Lung (tissue), 12 donors: Measurements from ENCODE around the gene C10orf53. TPM values are rescaled to one million over a fixed set of nuclear protein-coding genes. Genes with fewer than 3 reads are reported as not detected.

Source experiments
- ATAC-seq: fragments of 200-7000 bp; cut with Tn5 transposase; one replicate; pipeline ENCODE4 v1.9.1; 2020; ENCODE audit warnings: moderate number of reproducible peaks; ENCODE audit not compliant: insufficient read depth, low FRiP score
- DNase-seq, 3 donors: peaks; one replicate each; pipeline ENCODE4 v3.0.0-alpha.2; 2013 to 2017
- H3K27ac ChIP-seq, 2 donors: one replicate each; pipeline ENCODE4 v1.5.1; 2013; ENCODE audit warnings: mild to moderate bottlenecking in 2 of 2, moderate library complexity in 2 of 2, control low read depth in 1 of 2, inconsistent platforms in 1 of 2, low read depth in 1 of 2, low read length in 1 of 2
- H3K27me3 ChIP-seq, 3 donors: one replicate each; pipeline ENCODE4 v1.5.1; 2013; ENCODE audit warnings: low read length in 2 of 3; ENCODE audit not compliant: control insufficient read depth in 3 of 3, insufficient read depth in 3 of 3
- H3K36me3 ChIP-seq, 4 donors: one replicate each; pipeline ENCODE4 v1.5.1; 2013; ENCODE audit warnings: low read length in 4 of 4, mild to moderate bottlenecking in 1 of 4, moderate library complexity in 1 of 4; ENCODE audit not compliant: control insufficient read depth in 4 of 4, insufficient read depth in 4 of 4
- H3K4me1 ChIP-seq, 5 donors: one replicate each; pipeline ENCODE4 v1.5.1; 2013; ENCODE audit warnings: low read length in 5 of 5, mild to moderate bottlenecking in 2 of 5, moderate library complexity in 1 of 5; ENCODE audit not compliant: control insufficient read depth in 5 of 5, insufficient read depth in 5 of 5
- H3K4me3 ChIP-seq: one replicate; pipeline ENCODE4 v1.5.1; 2013; ENCODE audit warnings: mild to moderate bottlenecking, control low read depth, moderate library complexity
- H3K9ac ChIP-seq, 2 donors: one replicate each; pipeline ENCODE4 v1.5.1; 2013; ENCODE audit warnings: low read length in 2 of 2, control low read depth in 1 of 2; ENCODE audit not compliant: insufficient read depth in 1 of 2
- H3K9me3 ChIP-seq, 4 donors: one replicate each; pipeline ENCODE4 v1.5.1; 2013; ENCODE audit warnings: low read length in 3 of 4, mild to moderate bottlenecking in 1 of 4, moderate library complexity in 1 of 4; ENCODE audit not compliant: control insufficient read depth in 4 of 4, insufficient read depth in 3 of 4
- CTCF ChIP-seq: IDR thresholded peaks from 2 replicates; pipeline ENCODE4 v1.5.1; 2012; ENCODE audit warnings: mild to moderate bottlenecking; ENCODE audit errors: control extremely low read depth, extremely low read depth
- WGBS, 2 donors: extraction: QIAGEN DNeasy Blood & Tissue Kit; methylation state at CpG; one replicate each; pipeline ENCODE4 v1.1.7; 2013; 5-methylcytosine and 5-hydroxymethylcytosine counted together
- polyA plus RNA-seq, 2 donors: library from polyadenylated mRNA; stranded (reverse); fragments of 200-250 nt; gene quantifications; one replicate each; pipeline ENCODE4 v1.2.1, GENCODE V29; 2013
- total RNA-seq, 2 donors: library from RNA; depleted of rRNA in 1 of 2; stranded (reverse); fragments of >200 nt in 1 of 2; gene quantifications; one replicate each; pipeline ENCODE4 v1.2.1, GENCODE V29; 2014 to 2021
- donor health status: control.
- donor health status: control.
- donor health status: Bipolar disorder and iron deficiency.
- donor health status: healthy.
- donor health status: DM: yes; HTN: yes; CAD: no.

C10orf53 gene
- total and polyA plus RNA-seq, 4 donors, result 0.09 to 0.11 TPM; not detected in 2

- TF ChIP-seq CTCF, result no peak
- ATAC-seq, result no peak
- no peak for DNase-seq
- H3K4me3 ChIP-seq, result no peak overlapping the region
- no peak overlapping the region for H3K27ac ChIP-seq
- peaks cover 0 to 60% (median 42%) of the 10 kb centered on the region in 3 donors for H3K27me3 ChIP-seq
- H3K36me3 ChIP-seq, result no peaks in the 10 kb centered on the region
- no peak overlapping the region for H3K9ac ChIP-seq
- H3K9me3 ChIP-seq, result peaks cover 0 to 19% (median 4%) of the 10 kb centered on the region in 4 donors
- no peaks in the 10 kb centered on the region for H3K4me1 ChIP-seq
- 12 to 17% methylated on average over 12 of the region's 12 CpGs for WGBS, 2 donors
Measured at GRCh38 chr10:49689882-49690510, 10.5 kb downstream of the C10orf53 start.

GRCh38 chr10:49690698-49691356 lies 11.4 kb downstream of the C10orf53 start:
- Histone ChIP-seq H3K27ac (no peak overlapping the region), H3K4me3 (no peak overlapping the region), H3K27me3 (peaks cover 0 to 60% (median 42%) of the 10 kb centered on the region in 3 donors), H3K4me1 (no peaks in the 10 kb centered on the region), H3K36me3 (no peaks in the 10 kb centered on the region), H3K9me3 (peaks cover 0 to 19% (median 4%) of the 10 kb centered on the region in 4 donors), H3K9ac (no peak overlapping the region)
- no peak for TF ChIP-seq CTCF
- WGBS, 2 donors, result 9 to 10% methylated on average over 12 of the region's 12 CpGs
- DNase-seq (no peak), ATAC-seq (no peak)

GRCh38 chr10:49691588-49691987 lies 12.1 kb downstream of the C10orf53 start:
- WGBS, 2 donors, result 37 to 44% methylated on average over 9 of the region's 9 CpGs
- no peak for DNase-seq
- H3K27me3 ChIP-seq, result peaks cover 0 to 60% (median 42%) of the 10 kb centered on the region in 3 donors

More at GRCh38 chr10:49691588-49691987, 12.1 kb downstream of the C10orf53 start:
- no peak for TF ChIP-seq CTCF
- no peaks in the 10 kb centered on the region for H3K4me1 ChIP-seq
- H3K36me3 ChIP-seq, result no peaks in the 10 kb centered on the region
- ATAC-seq, result no peak
- H3K9me3 ChIP-seq, result peaks cover 0 to 19% (median 1%) of the 10 kb centered on the region in 4 donors
- H3K27ac ChIP-seq, result no peak overlapping the region
- no peak overlapping the region for H3K4me3 ChIP-seq
- no peak overlapping the region for H3K9ac ChIP-seq
